HepG2 (cell line): Measurements from ENCODE around the gene BAG3. TPM values are rescaled to one million over a fixed set of nuclear protein-coding genes. Genes with fewer than 3 reads are reported as not detected.

Experiments used
- ATAC-seq: fragments of 200-7000 bp; cut with Tn5 transposase; 3 replicates; pipeline ENCODE4 v1.9.1; 2020; ENCODE audit warnings: mild to moderate bottlenecking, moderate library complexity
- BruUV-seq: library from RNA; stranded (reverse); fragments of 400-500 nt; replicated peaks from 2 replicates; lab custom pipeline; 2021; lab: Mats Ljungman, UMichigan
- CTCF ChIA-PET: fragments of 300-600 bp; formaldehyde crosslinking; extraction: SDS; loops from one replicate; lab custom pipeline; 2021; ENCODE audit warnings: low total read pairs, inconsistent platforms, low intra/inter-chr PET ratio; lab: Yijun Ruan, JAX
- POLR2A ChIA-PET: fragments of 350-600 bp; sonication (Branson Sonifier 250); formaldehyde crosslinking; loops from one replicate; lab custom pipeline; 2020; ENCODE audit warnings: antibody characterized with exemption, inconsistent platforms; lab: Yijun Ruan, JAX
- DNase-seq: peaks from one replicate; pipeline ENCODE4 v3.0.0-alpha.2; 2015; ENCODE audit warnings: low spot score
- FAIRE-seq: peaks from 3 replicates; lab custom pipeline; 2011; peaks lifted over from hg19 to GRCh38; lab: Jason Lieb, UNC
- H2AFZ ChIP-seq: one replicate; pipeline ENCODE4 v1.6.1; 2011; ENCODE audit warnings: low read length, inconsistent platforms
- H3K27ac ChIP-seq: fragments of 300-600 bp; 3 replicates; pipeline ENCODE4 v1.8.0; 2011; ENCODE audit warnings: mixed run types, mild to moderate bottlenecking, mixed read lengths, low read length, inconsistent platforms; ENCODE audit not compliant: insufficient read depth; ENCODE audit errors: extremely low read length
- H3K27me3 ChIP-seq, 2 experiments: fragments of 200-600 bp in 1 of 2; 2 replicates in 1 of 2; 3 replicates in 1 of 2; pipeline versions ENCODE4 v1.6.0 to v1.8.0; 2011; ENCODE audit warnings: low read length in 2 of 2, mild to moderate bottlenecking in 2 of 2, moderate library complexity in 2 of 2, inconsistent platforms in 1 of 2; ENCODE audit not compliant: insufficient read depth in 2 of 2, control insufficient read depth in 1 of 2
- H3K36me3 ChIP-seq, 2 experiments: fragments of 200-600 bp in 1 of 2; replicated peaks in 1 of 2; 2 replicates in 1 of 2; 3 replicates in 1 of 2; pipeline versions ENCODE4 v1.5.1 to v1.8.0; 2011; ENCODE audit warnings: low read length in 2 of 2, inconsistent platforms in 1 of 2; ENCODE audit not compliant: insufficient read depth in 2 of 2, control insufficient read depth in 1 of 2
- H3K4me1 ChIP-seq: 2 replicates; pipeline ENCODE4 v1.5.1; 2012; ENCODE audit warnings: low read length, inconsistent platforms; ENCODE audit not compliant: insufficient read depth
- H3K4me2 ChIP-seq: 2 replicates; pipeline ENCODE4 v1.6.0; 2011; ENCODE audit warnings: low read depth, low read length, inconsistent platforms
- H3K4me3 ChIP-seq, 3 experiments: fragments of 200-600 bp in 1 of 3; sonication (generic), shearing (Covaris generic) in 1 of 3; replicated peaks in 1 of 3; 2 replicates each; pipeline ENCODE4 v1.5.1; 2011 to 2016; ENCODE audit warnings: low read length in 3 of 3, inconsistent platforms in 2 of 3, low read depth in 2 of 3, mild to moderate bottlenecking in 2 of 3, control low read depth in 1 of 3, mixed read lengths in 1 of 3; ENCODE audit not compliant: insufficient read depth in 1 of 3
- H3K79me2 ChIP-seq: one replicate; pipeline ENCODE4 v1.6.1; 2011; ENCODE audit warnings: low read length, inconsistent platforms; ENCODE audit not compliant: insufficient read depth
- H3K9ac ChIP-seq: 2 replicates; pipeline ENCODE4 v1.6.0; 2011; ENCODE audit warnings: mild to moderate bottlenecking, low read depth, low read length, inconsistent platforms; ENCODE audit not compliant: insufficient read depth
- H3K9me3 ChIP-seq: 2 replicates; pipeline ENCODE4 v1.5.1; 2012; ENCODE audit warnings: mild to moderate bottlenecking, low read length
- H4K20me1 ChIP-seq: 2 replicates; pipeline ENCODE4 v1.6.0; 2011; ENCODE audit warnings: inconsistent platforms, mild to moderate bottlenecking, low read length, moderate library complexity; ENCODE audit not compliant: insufficient read depth
- PAX8 ChIP-seq: sonication (generic); formaldehyde crosslinking; IDR thresholded peaks from 2 replicates; pipeline ENCODE4 v1.8.0; 2022; ENCODE audit warnings: mild to moderate bottlenecking, missing genetic modification reagents, borderline replicate concordance
- RCOR2 ChIP-seq: IDR thresholded peaks from 2 replicates; pipeline ENCODE4 v1.6.1; 2016; ENCODE audit warnings: missing biosample characterization, missing genetic modification reagents
- STAG1 ChIP-seq: sonication (generic); formaldehyde crosslinking; IDR thresholded peaks from 2 replicates; pipeline ENCODE4 v1.4.0; 2020; ENCODE audit warnings: missing genetic modification reagents
- ZBTB10 ChIP-seq: sonication (generic); formaldehyde crosslinking; IDR thresholded peaks from 2 replicates; pipeline ENCODE4 v1.4.0; 2020; ENCODE audit warnings: missing genetic modification reagents, borderline replicate concordance
- ZC3H13 ChIP-seq: sonication (generic); formaldehyde crosslinking; IDR thresholded peaks from 2 replicates; pipeline ENCODE4 v1.8.1; 2023; ENCODE audit warnings: mild to moderate bottlenecking, missing genetic modification reagents, moderate library complexity
- ZFAT ChIP-seq: sonication (generic); formaldehyde crosslinking; conservative IDR thresholded peaks from 2 replicates; pipeline ENCODE4 v1.8.1; 2023; ENCODE audit warnings: missing genetic modification reagents, inconsistent platforms
- ZFP36L1 ChIP-seq: sonication (generic); formaldehyde crosslinking; IDR thresholded peaks from 2 replicates; pipeline ENCODE4 v1.8.0; 2022; ENCODE audit warnings: mild to moderate bottlenecking, missing genetic modification reagents, moderate library complexity
- ZNF234 ChIP-seq: sonication (generic); formaldehyde crosslinking; conservative IDR thresholded peaks from 2 replicates; pipeline ENCODE4 v1.5.1; 2020; ENCODE audit warnings: mild to moderate bottlenecking, missing genetic modification reagents
- ZNF768 ChIP-seq: sonication (generic); formaldehyde crosslinking; IDR thresholded peaks from 2 replicates; pipeline ENCODE4 v1.4.0; 2020; ENCODE audit warnings: missing genetic modification reagents
- ZNF878 ChIP-seq: sonication (generic); formaldehyde crosslinking; IDR thresholded peaks from 2 replicates; pipeline ENCODE4 v1.8.1; 2023; ENCODE audit warnings: mild to moderate bottlenecking, missing genetic modification reagents, moderate library complexity
- WGBS: methylation state at CpG from one replicate; pipeline ENCODE4 v1.1.6; 2017; ENCODE audit warnings: low lambda C conversion rate; 5-methylcytosine and 5-hydroxymethylcytosine counted together
- in situ Hi-C: cut with HindIII; loops from 2 replicates; pipeline ENCODE4 v1.10.0; 2017; ENCODE audit warnings: low pct_unique_long_range_greater_than_20kb; ENCODE audit not compliant: extremely low pct_ligation_motif_present
- intact Hi-C: fragments of 100-400 bp; cut with micrococcal nuclease; formaldehyde crosslinking; loops from one replicate; pipeline ENCODE4 v1.10.0; 2022; ENCODE audit not compliant: unreplicated experiment
- polyA plus RNA-seq, 8 experiments: library from polyadenylated mRNA; depleted of rRNA in 3 of 8; stranded (reverse) in 7 of 8; unstranded in 1 of 8; fragments of >200 nt; fragmentation: Illumina TruSeq in 4 of 8; extraction: Trizol in 4 of 8; gene quantifications; 2 replicates each; pipeline versions ENCODE4 v1.2.1 to v1.2.3, GENCODE V29; 2011 to 2016; ENCODE audit warnings: low read depth in 4 of 8, missing spikeins in 1 of 8, mixed read lengths in 1 of 8; ENCODE audit not compliant: insufficient read depth in 1 of 8
- total RNA-seq, 5 experiments: library from RNA; depleted of rRNA; stranded (reverse); fragments of >200 nt; fragmentation: Illumina TruSeq; extraction: Trizol; gene quantifications; 2 replicates each; pipeline ENCODE4 v1.2.3, GENCODE V29; 2016; ENCODE audit warnings: low read depth in 1 of 5

The BAG3 gene
- total and polyA plus RNA-seq, 2 of the 13 experiments (the other 11 are each of a cell fraction or from before 2014, with no cell fraction given), result 2.9 to 6.7 TPM

GRCh38 chr10:119611433-119611832 is 39.7 kb upstream of the BAG3 start:
- Histone ChIP-seq H4K20me1 (no peaks in the 10 kb centered on the region), H3K9ac (no peak overlapping the region), H3K4me2 (no peak overlapping the region), H3K9me3 (no peaks in the 10 kb centered on the region), H3K27me3 (peaks cover 0 to 7% of the 10 kb centered on the region in 2 experiments; a peak in 2 of 5 replicates), H3K36me3 (no peaks in the 10 kb centered on the region), H2AFZ (no peak overlapping the region), H3K79me2 (no peaks in the 10 kb centered on the region), H3K27ac (no peak overlapping the region), H3K4me1 (peaks cover 15% of the 10 kb centered on the region), H3K4me3 (no peak overlapping the region)
- intact Hi-C loops (loop anchor here (10.0 kb wide), 1 partner anchor 143 kb away; no protein-coding TSS in a partner anchor), in situ Hi-C loops (no loop called here)
- ChIA-PET POLR2A (no interaction called here), CTCF (no interaction called here)
- no peak for TF ChIP-seq ZNF234 (CRISPR knock-in tag)
- TF ChIP-seq ZC3H13 (CRISPR knock-in tag), result no peak
- 62% methylated on average over 4 of the region's 4 CpGs for WGBS
- ATAC-seq (no peak), DNase-seq (no peak), FAIRE-seq (no peak)
- BruUV-seq, result no TSS peak

GRCh38 chr10:119613741-119614140 is 37.4 kb upstream of the BAG3 start:
- Histone ChIP-seq H3K27ac (no peak overlapping the region), H2AFZ (no peak overlapping the region), H3K36me3 (no peaks in the 10 kb centered on the region), H3K4me1 (peaks cover 30% of the 10 kb centered on the region), H3K9ac (no peak overlapping the region), H3K9me3 (no peaks in the 10 kb centered on the region), H3K27me3 (peaks cover 0 to 3% of the 10 kb centered on the region in 2 experiments; a peak in 1 of 5 replicates), H3K79me2 (no peaks in the 10 kb centered on the region), H3K4me2 (no peak overlapping the region), H3K4me3 (no peak overlapping the region), H4K20me1 (no peaks in the 10 kb centered on the region)
- ChIA-PET CTCF (no interaction called here), POLR2A (interaction anchor here (1.6 kb wide), 1 partner anchor 27 kb away, joined by 3 read pairs; no protein-coding TSS in a partner anchor)
- BruUV-seq, result no TSS peak
- TF ChIP-seq ZBTB10 (no peak), STAG1 (CRISPR knock-in tag) (no peak), ZNF878 (no peak), ZNF768 (CRISPR knock-in tag) (no peak), ZFP36L1 (CRISPR knock-in tag) (no peak), RCOR2 (no peak), ZFAT (CRISPR knock-in tag) (no peak), PAX8 (CRISPR knock-in tag) (no peak)
- intact Hi-C loops, result loop anchor here (10.0 kb wide), 1 partner anchor 141 kb away; no protein-coding TSS in a partner anchor
- 70% methylated on average over 6 of the region's 6 CpGs for WGBS
- in situ Hi-C loops, result no loop called here
- FAIRE-seq, result no peak
- no peak for DNase-seq
- no peak for ATAC-seq
